Astrocyte of the cerebellum (primary cell): ENCODE data around the gene ZMPSTE24.
"Not testable (repeated sequence)": the region's sequence is repeated elsewhere in the genome, so short reads cannot be mapped to it uniquely, and the experiment has no call there.

Experiments used
- DNase-seq: peaks from one replicate; pipeline ENCODE4 v3.0.0-alpha.2; 2011; ENCODE audit warnings: low read depth
- H3K4me3 ChIP-seq: 2 replicates; pipeline ENCODE4 v1.5.1; 2011; ENCODE audit warnings: mild to moderate bottlenecking, low read depth, low read length, moderate library complexity
- CTCF ChIP-seq: IDR thresholded peaks from 2 replicates; pipeline ENCODE4 v1.5.1; 2012; ENCODE audit warnings: low read length, low read depth, moderate library complexity, mild to moderate bottlenecking; ENCODE audit errors: missing control alignments
- in situ Hi-C: cut with HindIII; loops from 2 replicates; pipeline ENCODE4 v1.10.0; 2017; ENCODE audit warnings: low sequenced_read_pairs

ZMPSTE24 gene

GRCh38 chr1:40257688-40258444, at the start of gene ZMPSTE24:
Gene ZMPSTE24, plus strand, starts transcription at chr1:40258236. Its CDS starts 36 bp downstream, at chr1:40258272.
- in situ Hi-C loops = no loop called here

GRCh38 chr1:40210511-40211204, 47.4 kb upstream of the ZMPSTE24 start:
- DNase-seq = no peak
- in situ Hi-C loops = no loop called here
- no peak overlapping the region for H3K4me3 ChIP-seq
- no peak for TF ChIP-seq CTCF

More at GRCh38 chr1:40257688-40258444, at the start of gene ZMPSTE24:
- DNase-seq = peak; percentile 95
- TF ChIP-seq CTCF = no peak
- H3K4me3 ChIP-seq = peak within 1 kb of the TSS; percentile 97

- no peak for TF ChIP-seq CTCF
- H3K4me3 ChIP-seq = no peak overlapping the region
- no peak for DNase-seq
- in situ Hi-C loops = no loop called here
Measured at GRCh38 chr1:40218333-40218732, 39.7 kb upstream of the ZMPSTE24 start.

- in situ Hi-C loops, DNase-seq, H3K4me3 ChIP-seq: not testable (repeated sequence)
Measured at GRCh38 chr1:40221471-40221905, 36.5 kb upstream of the ZMPSTE24 start.

- DNase-seq = no peak
- no peak for TF ChIP-seq CTCF
- in situ Hi-C loops = no loop called here
Measured at GRCh38 chr1:40221977-40222772, 35.9 kb upstream of the ZMPSTE24 start.

GRCh38 chr1:40224040-40224439, 34.0 kb upstream of the ZMPSTE24 start:
- TF ChIP-seq CTCF = no peak
- H3K4me3 ChIP-seq = no peak overlapping the region
- no peak for DNase-seq
- in situ Hi-C loops = no loop called here

More at GRCh38 chr1:40221977-40222772, 35.9 kb upstream of the ZMPSTE24 start:
- H3K4me3 ChIP-seq = no peak overlapping the region
